HG03457 (cell line): ENCODE measurements around the gene CKLF.
"Not testable (repeated sequence)": the region's sequence is repeated elsewhere in the genome, so short reads cannot be mapped to it uniquely, and the experiment has no call there.

ENCODE experiments used
- ATAC-seq: cut with Tn5 transposase; IDR thresholded peaks from one replicate; pipeline ENCODE4 v1.9.1; 2021; ENCODE audit warnings: moderate number of reproducible peaks; ENCODE audit not compliant: unreplicated experiment

Gene CKLF

DNA sequence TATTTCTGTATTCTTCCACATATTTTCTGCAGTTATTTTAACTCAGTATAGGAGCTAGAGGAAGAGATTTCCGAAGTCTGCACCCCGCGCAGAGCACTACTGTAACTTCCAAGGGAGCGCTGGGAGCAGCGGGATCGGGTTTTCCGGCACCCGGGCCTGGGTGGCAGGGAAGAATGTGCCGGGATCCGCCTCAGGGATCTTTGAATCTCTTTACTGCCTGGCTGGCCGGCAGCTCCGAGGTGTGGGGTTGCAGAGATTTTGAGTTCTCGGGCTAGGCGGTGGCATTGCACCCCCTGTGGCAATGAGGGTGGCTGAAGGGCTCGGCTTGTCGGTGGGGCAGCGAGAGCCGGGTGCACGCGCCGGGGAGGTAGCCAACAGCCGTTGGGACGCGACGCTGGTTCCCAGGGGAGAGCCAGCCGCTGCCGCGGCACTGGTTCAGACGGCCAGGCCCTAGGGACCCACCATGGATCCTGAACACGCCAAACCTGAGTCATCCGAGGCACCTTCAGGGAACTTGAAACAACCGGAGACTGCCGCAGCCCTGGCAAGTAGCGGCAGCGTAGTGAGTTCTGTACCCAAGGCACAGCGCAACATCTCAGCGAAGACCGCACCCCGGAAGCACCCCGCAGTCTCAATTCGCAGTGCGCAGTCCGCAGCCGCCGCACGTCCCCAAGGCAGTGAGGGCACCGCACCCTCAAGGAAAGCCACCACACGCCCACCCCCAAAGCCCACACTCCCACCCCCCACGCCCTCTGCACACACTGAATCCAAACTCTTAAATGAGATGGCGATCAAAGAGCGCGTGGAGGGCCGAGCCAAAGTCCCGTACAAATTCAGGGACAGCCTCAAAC is 13.9 kb downstream of the CKLF start, which contains the start of gene CMTM1:
CMTM1 (plus strand) TSS at position 389 of the 851 bp plus-strand sequence; CDS start at position 464, 75 bp downstream.
- no peak for ATAC-seq

DNA sequence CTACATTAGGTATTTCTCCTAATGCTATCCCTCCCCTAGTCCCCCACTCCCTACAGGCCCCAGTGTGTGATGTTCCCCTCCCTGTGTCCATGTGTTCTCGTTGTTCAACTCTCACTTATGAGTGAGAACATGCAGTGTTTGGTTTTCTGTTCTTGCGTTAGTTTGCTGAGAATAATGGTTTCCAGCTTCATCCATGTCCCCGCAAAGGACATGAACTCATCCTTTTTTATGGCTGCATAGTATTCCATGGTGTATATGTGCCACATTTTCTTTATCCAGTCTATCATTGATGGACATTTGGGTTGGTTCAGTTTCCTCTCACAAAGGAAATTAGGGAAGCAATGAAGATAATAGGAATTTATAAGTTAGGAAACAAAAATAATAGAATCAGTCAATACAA is 14.9 kb downstream of the CKLF start:
- ATAC-seq: not testable (repeated sequence)

DNA sequence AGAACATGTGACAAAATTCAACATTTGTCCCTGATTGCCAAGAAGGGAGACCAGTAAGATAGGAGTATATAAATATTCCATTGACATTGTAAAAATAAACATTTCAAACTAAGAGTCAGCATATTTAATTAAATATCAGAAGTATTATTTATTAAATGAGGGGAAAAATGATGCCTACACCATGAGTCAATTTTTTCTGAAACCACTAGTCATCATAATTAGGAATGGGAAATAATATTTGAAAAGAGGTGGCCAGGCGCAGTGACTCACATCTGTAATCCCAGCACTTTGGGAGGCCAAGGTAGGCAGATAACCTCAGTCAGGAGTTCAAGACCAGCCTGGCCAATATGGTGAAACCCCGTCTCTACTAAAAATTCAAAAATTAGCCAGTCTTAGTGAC is 16.0 kb downstream of the CKLF start:
- no peak for ATAC-seq

- ATAC-seq: no peak
Measured at GRCh38 chr16:66569131-66569530, 16.8 kb downstream of the CKLF start.

DNA sequence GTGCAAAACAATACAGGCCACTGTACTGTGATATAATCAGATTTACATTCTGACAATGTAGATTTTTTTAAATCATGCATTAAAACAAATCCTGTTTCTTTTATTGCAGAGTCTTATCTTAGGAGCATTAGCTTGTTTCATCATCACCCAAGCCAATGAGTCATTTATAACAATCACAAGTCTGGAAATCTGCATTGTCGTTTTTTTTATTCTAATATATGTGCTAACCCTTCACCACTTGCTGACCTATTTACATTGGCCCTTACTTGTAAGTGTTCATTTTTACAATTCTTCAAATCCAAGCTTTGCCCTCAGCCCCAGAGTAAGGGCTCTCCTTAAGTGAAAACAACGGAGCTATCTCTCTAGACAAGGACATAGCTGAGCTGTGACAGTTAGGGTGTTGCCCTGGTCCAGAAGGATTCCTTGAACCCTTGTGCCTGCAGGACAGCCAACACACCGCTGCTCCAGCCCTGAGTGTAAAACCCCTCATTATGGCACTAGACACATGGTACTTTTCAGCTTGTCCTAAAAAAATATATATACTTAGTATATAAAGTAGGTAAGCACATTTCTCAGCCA is 17.5 kb downstream of the CKLF start:
- ATAC-seq: no peak

DNA sequence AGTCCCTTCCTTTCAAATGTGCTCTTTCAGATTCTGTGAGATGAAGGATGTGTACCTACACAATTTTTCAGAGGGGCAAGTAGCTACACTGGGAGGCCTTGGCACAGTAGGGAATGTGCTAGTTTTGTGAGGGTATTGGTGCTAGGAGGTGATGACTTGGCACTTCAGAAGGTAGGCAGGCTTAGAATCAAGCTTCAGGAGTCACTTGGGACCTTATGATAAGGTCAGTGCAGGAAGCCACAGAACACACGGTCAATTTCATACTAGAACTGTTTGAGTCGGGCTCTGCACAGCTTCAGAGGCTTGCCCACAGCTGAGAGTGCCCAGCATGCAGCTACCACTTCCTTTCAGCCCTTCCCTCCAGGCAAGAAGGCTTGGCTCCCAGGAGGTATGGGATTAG is 20.0 kb downstream of the CKLF start:
- ATAC-seq: no peak

DNA sequence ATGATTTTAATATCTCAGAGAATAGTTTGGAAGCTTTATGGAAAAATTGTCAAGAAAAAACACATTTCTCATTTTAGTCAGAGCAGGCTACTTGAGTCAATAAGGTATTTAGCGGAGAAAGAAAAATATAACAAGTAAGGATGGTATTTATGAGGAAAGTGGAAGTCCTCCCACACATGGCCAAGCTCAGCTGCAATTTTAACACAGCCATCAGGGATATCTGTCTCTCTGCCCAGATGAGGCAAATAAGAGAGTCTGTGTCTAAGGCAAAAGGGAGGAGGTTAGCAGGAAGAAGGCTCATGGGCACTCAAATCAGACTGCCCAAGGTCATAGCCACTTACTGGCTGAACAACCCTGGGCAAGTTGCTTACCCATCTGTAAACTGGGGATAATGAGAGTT is 21.7 kb downstream of the CKLF start:
- ATAC-seq: no peak

- no peak for ATAC-seq
Measured at GRCh38 chr16:66574531-66574930, 22.2 kb downstream of the CKLF start.

DNA sequence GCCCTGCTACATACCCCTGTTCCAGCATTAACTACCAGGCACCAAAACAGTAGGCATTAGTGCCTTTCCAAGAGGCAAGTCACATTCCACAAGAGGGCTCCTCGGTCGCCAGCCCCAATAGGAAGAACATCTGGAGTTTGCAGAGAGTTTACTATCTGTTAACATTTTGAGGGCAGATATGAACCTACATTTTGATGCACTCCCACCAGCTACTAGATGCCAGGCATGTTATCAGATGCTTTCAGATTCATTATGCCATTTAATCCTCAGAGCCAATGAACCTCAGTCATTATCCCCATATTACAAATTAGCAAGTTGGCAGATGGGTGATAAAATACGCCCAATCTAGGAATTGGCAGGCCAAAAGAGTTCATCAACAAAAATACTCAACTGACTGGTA is 22.7 kb downstream of the CKLF start:
- no peak for ATAC-seq

- ATAC-seq: no peak
Measured at GRCh38 chr16:66576296-66576695, 23.9 kb downstream of the CKLF start.

GRCh38 chr16:66578651-66579531 is 26.5 kb downstream of the CKLF start, which contains the start of gene CMTM2:
Gene CMTM2 (plus strand): TSS chr16:66579463. CDS start chr16:66579608, 145 bp downstream.
- no peak for ATAC-seq

GRCh38 chr16:66580605-66581209 is 28.3 kb downstream of the CKLF start:
- ATAC-seq: no peak

- ATAC-seq: no peak
Measured at GRCh38 chr16:66581246-66581952, 29.0 kb downstream of the CKLF start.

DNA sequence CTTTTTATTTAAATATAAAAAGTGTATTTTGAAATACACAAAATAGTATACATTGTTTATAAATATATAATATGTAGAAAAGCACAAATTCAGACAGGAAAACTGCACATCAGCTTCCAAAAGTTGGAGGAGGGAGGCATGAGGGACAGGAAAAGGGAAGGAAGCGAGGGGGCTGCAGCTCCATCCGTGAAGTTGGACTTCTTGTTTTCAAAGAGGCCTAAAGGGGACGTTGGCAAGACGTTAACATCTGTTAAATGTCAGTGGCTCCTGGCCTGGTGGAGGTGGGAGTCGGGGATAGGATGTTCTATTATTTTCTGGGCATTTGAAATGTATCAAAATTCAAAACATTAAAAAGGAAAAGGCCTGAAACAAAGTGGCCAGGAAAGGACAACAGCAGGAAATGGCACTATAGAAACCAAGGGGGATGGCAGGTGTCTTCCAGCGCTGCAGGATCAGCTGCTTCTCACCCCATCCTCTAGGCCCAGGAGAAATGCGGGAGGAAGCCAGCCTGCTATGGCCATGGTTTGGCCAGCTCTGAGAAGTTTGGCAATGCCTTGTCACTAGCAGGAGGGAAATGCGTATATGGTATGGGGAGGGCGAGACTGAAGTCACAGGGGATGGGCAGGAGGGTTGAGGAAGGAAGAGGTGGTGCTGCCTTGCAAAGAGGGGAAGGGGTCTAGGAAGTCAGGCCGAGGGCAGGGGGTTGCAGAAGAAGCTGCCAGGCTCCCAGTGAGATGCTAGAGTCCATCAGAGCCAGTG is 33.3 kb downstream of the CKLF start:
- ATAC-seq: no peak

- ATAC-seq: no peak
Measured at GRCh38 chr16:66587881-66588600, 35.7 kb downstream of the CKLF start.

- ATAC-seq: no peak
Measured at GRCh38 chr16:66588981-66589713, 36.8 kb downstream of the CKLF start.

GRCh38 chr16:66590322-66590721 is 37.9 kb downstream of the CKLF start:
- ATAC-seq: no peak

- no peak for ATAC-seq
Measured at GRCh38 chr16:66591018-66591417, 38.6 kb downstream of the CKLF start.
